NCI-H128 (cell line): ENCODE data around the gene QRICH1.

Source experiments
- DNase-seq: peaks from one replicate; lab custom pipeline; 2025; ENCODE audit not compliant: unreplicated experiment; lab: John Stamatoyannopoulos, UW

The QRICH1 gene

GRCh38 chr3:49093853-49094767 is at the start of gene QRICH1:
TSS of gene QRICH1 (minus strand) at chr3:49094071. CDS start at chr3:49077017, 17,054 bp downstream.
- peak; percentile 93 for DNase-seq

GRCh38 chr3:49140080-49140479 is 46.2 kb upstream of the QRICH1 start:
- no peak for DNase-seq

- no peak for DNase-seq
Measured at GRCh38 chr3:49135499-49135898, 41.6 kb upstream of the QRICH1 start.

GRCh38 chr3:49134471-49135265 is 40.8 kb upstream of the QRICH1 start:
- no peak for DNase-seq

- DNase-seq, result peak; percentile 29
Measured at GRCh38 chr3:49133226-49133951, 39.5 kb upstream of the QRICH1 start.

- DNase-seq, result peak; percentile 16
Measured at GRCh38 chr3:49132437-49133225, 38.8 kb upstream of the QRICH1 start, which contains the start of gene LAMB2. TSS of gene LAMB2 (minus strand) at chr3:49133050. CDS start at chr3:49132867, 183 bp downstream.

GRCh38 chr3:49132073-49132436 is 38.2 kb upstream of the QRICH1 start:
- no peak for DNase-seq

- no peak for DNase-seq
Measured at GRCh38 chr3:49131576-49131975, 37.7 kb upstream of the QRICH1 start.

- no peak for DNase-seq
Measured at GRCh38 chr3:49131040-49131439, 37.2 kb upstream of the QRICH1 start.

- DNase-seq, result no peak
Measured at GRCh38 chr3:49124991-49125670, 31.3 kb upstream of the QRICH1 start.

- no peak for DNase-seq
Measured at GRCh38 chr3:49124203-49124602, 30.3 kb upstream of the QRICH1 start.

- no peak for DNase-seq
Measured at GRCh38 chr3:49123687-49124086, 29.8 kb upstream of the QRICH1 start.

- no peak for DNase-seq
Measured at GRCh38 chr3:49122886-49123545, 29.1 kb upstream of the QRICH1 start.

- DNase-seq, result no peak
Measured at GRCh38 chr3:49122451-49122850, 28.6 kb upstream of the QRICH1 start.

GRCh38 chr3:49122022-49122421 is 28.2 kb upstream of the QRICH1 start:
- DNase-seq, result no peak

- DNase-seq, result no peak
Measured at GRCh38 chr3:49121132-49121736, 27.4 kb upstream of the QRICH1 start.

GRCh38 chr3:49120438-49121131 is 26.7 kb upstream of the QRICH1 start, which contains the start of gene USP19:
TSS of gene USP19 (minus strand) at chr3:49120823. CDS start at chr3:49119145, 1,678 bp downstream.
- peak; percentile 72 for DNase-seq

- no peak for DNase-seq
Measured at GRCh38 chr3:49120096-49120437, 26.2 kb upstream of the QRICH1 start.
